Heart right ventricle (tissue), 16 donors: ENCODE data around the gene GALK2. TPM values are rescaled to one million over a fixed set of nuclear protein-coding genes. Genes with fewer than 3 reads are reported as not detected.

ENCODE experiments used
- ATAC-seq, 8 donors: fragments of 200-7000 bp; cut with Tn5 transposase; one replicate each; pipeline ENCODE4 v1.9.1; 2020; ENCODE audit warnings: mild to moderate bottlenecking in 8 of 8, moderate library complexity in 8 of 8, moderate number of reproducible peaks in 1 of 8
- DNase-seq, 2 donors: peaks; one replicate each; pipeline ENCODE4 v3.0.0-alpha.2; 2020
- H3K27ac ChIP-seq, 10 donors: fragments of 200-600 bp; sonication (generic) in 2 of 10; one replicate each; pipeline versions ENCODE4 v1.5.0 to v1.8.0; 2020 to 2022; ENCODE audit warnings: mild to moderate bottlenecking in 3 of 10
- H3K27me3 ChIP-seq, 7 donors: fragments of 200-600 bp; one replicate each; pipeline ENCODE4 v1.8.0; 2021 to 2022; ENCODE audit warnings: mild to moderate bottlenecking in 2 of 7
- H3K36me3 ChIP-seq, 9 donors: fragments of 200-600 bp; sonication (generic) in 1 of 9; one replicate each; pipeline versions ENCODE4 v1.5.0 to v1.8.0; 2020 to 2022; ENCODE audit warnings: mild to moderate bottlenecking in 2 of 9
- H3K4me1 ChIP-seq, 9 donors: fragments of 200-600 bp; sonication (generic) in 1 of 9; one replicate each; pipeline versions ENCODE4 v1.5.0 to v1.8.0; 2020 to 2022; ENCODE audit warnings: mild to moderate bottlenecking in 4 of 9
- H3K4me3 ChIP-seq, 10 donors: fragments of 200-600 bp; sonication (generic) in 2 of 10; one replicate each; pipeline versions ENCODE4 v1.5.0 to v1.8.0; 2020 to 2022; ENCODE audit warnings: mild to moderate bottlenecking in 7 of 10, moderate library complexity in 2 of 10
- H3K9me3 ChIP-seq, 11 donors: fragments of 200-600 bp in 10 of 11; sonication (generic) in 2 of 11; one replicate each; pipeline versions ENCODE4 v1.5.0 to v1.8.0; 2013 to 2022; ENCODE audit warnings: mild to moderate bottlenecking in 2 of 11, control low read depth in 1 of 11, moderate library complexity in 1 of 11
- WGBS, 2 donors: extraction: QIAGEN DNeasy Blood & Tissue Kit; methylation state at CpG; one replicate each; pipeline ENCODE4 v1.1.7; 2013; ENCODE audit warnings: inconsistent platforms in 1 of 2; 5-methylcytosine and 5-hydroxymethylcytosine counted together
- intact Hi-C, 10 donors: fragments of 100-400 bp; cut with DNase I; formaldehyde crosslinking; loops; one replicate each; pipeline versions ENCODE4 v1.11.1 to v1.14.2; 2022
- polyA plus RNA-seq, 2 donors: library from polyadenylated mRNA; stranded (reverse); fragments of 200-250 nt; gene quantifications; one replicate each; pipeline ENCODE4 v1.2.3, GENCODE V29; 2013
- total RNA-seq, 10 donors: library from RNA; stranded (reverse); fragmentation: NEBNext Ultra II Directional in 3 of 10; extraction: Animal tissue kit (Norgen Biotek cat#: 25700) in 3 of 10; gene quantifications; one replicate each; pipeline versions ENCODE4 v1.2.1 to v1.2.4, GENCODE V29; 2021 to 2023
- TF ChIP-seq, protein P1 (sequence below), 9 donors: fragments of 200-600 bp; sonication (generic) in 2 of 9; IDR thresholded peaks; one replicate each; pipeline versions ENCODE4 v1.5.0 to v1.8.0; 2021 to 2022; ENCODE audit warnings: antibody characterized with exemption in 9 of 9, mild to moderate bottlenecking in 5 of 9, moderate library complexity in 1 of 9
- donor health status: Arrhythmogenic right ventricular cardiomyopathy.
- donor health status: ischemic (EF 13 %, LVEDD 7.1; RV severe dilation, severe dysfunction).
- donor health status: healthy with polysubstance abuse.
- donor health status: DM: no; HTN: yes; CAD: no.
- donor health status: DM: no; HTN: no; CAD: no.
- donor health status: ischemic (EF 25% LVEDD 6.9; RV normal size, moderate dysfunction).
- donor health status: ischemic (EF 25% LVEDD 5.7; RV mildly dilated, moderate dysfunction).
- donor health status: healthy.
- donor health status: DM: yes; HTN: yes; CAD: no.
- donor health status: Ischemic cardiomyopathy.
- donor health status: ischemic (EF 35%, LVEDD 5.7; RV mildly dilated, moderate dysfunction).
- donor health status: nonischemic (EF 11% LVEDD 7.7; RV severe dilation, severe dysfunction).
- donor health status: DM: yes; HTN: yes; CAD: no.
- donor health status: PGD.
- donor health status: ischemic (EF 29% LVEDD 5.4; RV normal size, mild dysfunction).
- donor health status: nonischemic (EF 23%, LVEDD 6.1; RV moderate dilation, normal function).

GALK2 gene
- total and polyA plus RNA-seq, 12 donors = 6.2 to 43.9 (median 35.5) TPM

DNA sequence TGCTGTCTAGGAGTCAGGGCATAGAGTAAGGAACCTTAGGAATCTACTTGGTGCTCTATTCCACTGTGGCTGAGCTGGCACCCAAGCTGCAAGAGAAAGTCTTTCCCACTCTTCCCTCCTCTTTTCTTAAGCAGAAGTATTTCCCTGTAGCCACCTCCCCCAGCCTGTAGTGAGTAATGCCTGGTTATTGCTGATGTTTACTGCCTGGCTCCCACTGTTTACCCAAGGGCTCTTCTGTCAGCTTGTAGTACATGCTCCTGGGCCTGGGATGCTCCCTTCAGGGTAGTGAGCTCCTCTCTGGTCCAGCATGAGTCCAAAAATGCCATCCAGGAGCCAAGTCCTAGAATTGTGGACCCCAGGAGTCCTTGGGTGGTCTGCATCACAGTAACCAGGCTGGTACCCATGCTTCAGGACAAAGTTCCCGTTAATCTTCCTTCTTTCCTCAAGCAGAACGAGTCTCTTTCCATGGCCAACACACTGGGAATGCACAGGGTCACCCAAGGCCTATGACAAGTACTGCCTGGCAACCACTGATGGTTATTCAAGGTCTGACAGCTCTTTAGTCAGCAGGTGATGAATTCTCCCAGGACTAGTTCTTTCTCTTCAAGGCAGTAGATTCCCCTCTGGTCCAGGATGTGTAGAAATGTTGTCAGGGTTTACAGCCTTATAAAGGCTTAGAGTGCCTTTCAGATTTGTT, 17.6 kb downstream of the GALK2 start:
- Histone ChIP-seq H3K27me3 (no peaks in the 10 kb centered on the region), H3K4me3 (no peak overlapping the region), H3K4me1 (no peaks in the 10 kb centered on the region), H3K36me3 (no peaks in the 10 kb centered on the region), H3K27ac (no peak overlapping the region), H3K9me3 (peaks cover 0 to 10% (median 0%) of the 10 kb centered on the region in 11 donors)
- 78 to 89% methylated on average over 2 of the region's 2 CpGs for WGBS, 2 donors
- no peak for DNase-seq
- intact Hi-C loops = no loop called here
- TF ChIP-seq, protein P1, sequence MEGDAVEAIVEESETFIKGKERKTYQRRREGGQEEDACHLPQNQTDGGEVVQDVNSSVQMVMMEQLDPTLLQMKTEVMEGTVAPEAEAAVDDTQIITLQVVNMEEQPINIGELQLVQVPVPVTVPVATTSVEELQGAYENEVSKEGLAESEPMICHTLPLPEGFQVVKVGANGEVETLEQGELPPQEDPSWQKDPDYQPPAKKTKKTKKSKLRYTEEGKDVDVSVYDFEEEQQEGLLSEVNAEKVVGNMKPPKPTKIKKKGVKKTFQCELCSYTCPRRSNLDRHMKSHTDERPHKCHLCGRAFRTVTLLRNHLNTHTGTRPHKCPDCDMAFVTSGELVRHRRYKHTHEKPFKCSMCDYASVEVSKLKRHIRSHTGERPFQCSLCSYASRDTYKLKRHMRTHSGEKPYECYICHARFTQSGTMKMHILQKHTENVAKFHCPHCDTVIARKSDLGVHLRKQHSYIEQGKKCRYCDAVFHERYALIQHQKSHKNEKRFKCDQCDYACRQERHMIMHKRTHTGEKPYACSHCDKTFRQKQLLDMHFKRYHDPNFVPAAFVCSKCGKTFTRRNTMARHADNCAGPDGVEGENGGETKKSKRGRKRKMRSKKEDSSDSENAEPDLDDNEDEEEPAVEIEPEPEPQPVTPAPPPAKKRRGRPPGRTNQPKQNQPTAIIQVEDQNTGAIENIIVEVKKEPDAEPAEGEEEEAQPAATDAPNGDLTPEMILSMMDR (IDR thresholded peaks at IDR 0.05) = no peak
- no peak for ATAC-seq

DNA sequence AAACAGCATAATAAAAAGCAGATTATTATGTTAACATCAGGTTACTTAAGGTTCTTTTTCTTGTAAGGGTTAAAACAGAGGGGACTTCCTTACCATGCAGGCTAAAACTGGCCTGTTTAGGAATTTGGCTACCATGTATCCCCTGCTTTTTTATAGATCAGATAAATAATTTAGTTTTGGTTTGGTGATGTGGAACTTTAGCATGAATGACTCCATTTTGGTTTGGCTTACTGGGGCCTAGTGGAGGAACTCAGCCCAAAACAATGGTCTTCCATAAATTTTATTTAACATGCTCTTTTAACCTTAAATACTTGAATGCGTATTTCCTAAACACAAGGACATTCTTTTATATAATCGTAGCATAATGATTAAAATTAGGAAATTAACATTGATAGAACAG, 18.9 kb downstream of the GALK2 start:
- no peak overlapping the region for H3K27ac ChIP-seq
- WGBS, 2 donors = 95 to 98% methylated on average over 2 of the region's 2 CpGs
- H3K4me3 ChIP-seq = no peak overlapping the region
- intact Hi-C loops = no loop called here
- TF ChIP-seq, protein P1 (IDR thresholded peaks at IDR 0.05) = no peak
- H3K4me1 ChIP-seq = no peaks in the 10 kb centered on the region
- H3K27me3 ChIP-seq = no peaks in the 10 kb centered on the region
- ATAC-seq (no peak), DNase-seq (no peak)
- no peaks in the 10 kb centered on the region for H3K36me3 ChIP-seq
- H3K9me3 ChIP-seq = peaks cover 0 to 10% (median 0%) of the 10 kb centered on the region in 11 donors

DNA sequence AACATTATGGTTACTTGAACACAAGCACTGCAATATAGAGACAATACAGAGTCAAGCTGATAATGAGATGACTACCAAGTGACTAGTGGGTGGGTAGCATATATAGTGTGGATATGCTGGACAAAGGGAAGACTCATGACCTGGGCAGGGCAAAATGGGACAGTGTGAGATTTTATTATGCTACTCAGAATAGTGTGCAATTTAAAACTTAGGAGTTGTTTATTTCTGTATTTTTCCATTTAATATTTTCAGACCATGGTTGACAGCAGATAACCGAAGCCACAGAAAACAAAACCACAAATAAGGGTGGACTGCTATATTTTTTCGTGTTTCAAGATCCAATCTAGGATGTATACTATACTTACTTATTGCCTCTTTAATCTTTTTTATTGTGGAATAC, 19.6 kb downstream of the GALK2 start:
- ATAC-seq (no peak), DNase-seq (no peak)
- 94 to 96% methylated on average over 2 of the region's 2 CpGs for WGBS, 2 donors
- Histone ChIP-seq H3K27me3 (no peaks in the 10 kb centered on the region), H3K9me3 (peaks cover 0 to 10% (median 0%) of the 10 kb centered on the region in 11 donors), H3K4me3 (no peak overlapping the region), H3K27ac (no peak overlapping the region), H3K4me1 (no peaks in the 10 kb centered on the region), H3K36me3 (no peaks in the 10 kb centered on the region)
- intact Hi-C loops = no loop called here
- TF ChIP-seq, protein P1 (IDR thresholded peaks at IDR 0.05) = no peak

DNA sequence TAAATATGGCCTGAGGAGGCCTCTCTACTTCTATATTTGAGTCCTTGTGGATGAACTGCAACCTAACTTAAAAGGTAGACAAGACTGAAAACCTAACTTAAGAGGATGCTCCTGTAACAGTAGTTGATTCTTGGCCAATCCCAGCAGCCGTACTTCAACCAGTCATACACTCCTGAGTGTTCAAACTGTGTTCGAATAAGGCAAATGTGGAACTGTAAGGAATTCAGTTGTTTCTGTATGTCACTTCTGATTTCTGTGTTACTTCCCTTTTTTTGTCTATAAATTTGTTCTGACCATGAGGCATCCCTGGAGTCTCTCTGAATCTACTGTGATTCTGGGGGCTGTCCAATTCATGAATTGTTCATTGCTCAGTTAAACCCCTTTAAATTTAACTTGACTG, 20.5 kb downstream of the GALK2 start:
- TF ChIP-seq, protein P1 (IDR thresholded peaks at IDR 0.05) = no peak
- no peak for DNase-seq
- intact Hi-C loops = no loop called here
- no peak overlapping the region for H3K27ac ChIP-seq
- no peaks in the 10 kb centered on the region for H3K4me1 ChIP-seq
- ATAC-seq = no peak
- 83 to 92% methylated on average over 2 of the region's 2 CpGs for WGBS, 2 donors
- H3K27me3 ChIP-seq = no peaks in the 10 kb centered on the region
- H3K9me3 ChIP-seq = peaks cover 0 to 7% (median 0%) of the 10 kb centered on the region in 11 donors
- H3K4me3 ChIP-seq = no peak overlapping the region
- no peaks in the 10 kb centered on the region for H3K36me3 ChIP-seq
